GM21423 (cell line): ENCODE data around the gene PATL2.
"Not testable (repeated sequence)": the region's sequence is repeated elsewhere in the genome, so short reads cannot be mapped to it uniquely, and the experiment has no call there.

ENCODE experiments used
- ATAC-seq: cut with Tn5 transposase; IDR thresholded peaks from one replicate; pipeline ENCODE4 v1.9.1; 2021; ENCODE audit warnings: mild to moderate bottlenecking, moderate library complexity; ENCODE audit not compliant: unreplicated experiment

PATL2 gene

DNA sequence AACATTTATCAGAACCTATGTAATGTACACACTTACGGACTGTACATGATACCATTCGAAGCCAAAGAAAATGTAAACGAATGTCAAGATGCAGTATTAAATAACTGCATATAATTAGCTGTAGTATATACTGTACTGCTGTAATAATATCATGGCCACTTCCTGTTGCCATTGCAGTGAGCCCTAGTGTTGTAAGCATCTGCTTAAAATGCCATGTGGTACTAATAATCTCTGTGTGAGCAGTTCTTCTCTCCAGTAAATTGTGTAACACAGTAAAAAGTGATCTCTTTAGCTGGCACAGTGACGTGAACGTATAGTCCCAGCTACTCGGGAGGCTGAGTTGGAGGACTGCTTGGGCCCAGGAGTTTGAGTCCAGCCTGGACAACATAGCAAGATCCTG, 56.3 kb downstream of the PATL2 start:
- no peak for ATAC-seq

DNA sequence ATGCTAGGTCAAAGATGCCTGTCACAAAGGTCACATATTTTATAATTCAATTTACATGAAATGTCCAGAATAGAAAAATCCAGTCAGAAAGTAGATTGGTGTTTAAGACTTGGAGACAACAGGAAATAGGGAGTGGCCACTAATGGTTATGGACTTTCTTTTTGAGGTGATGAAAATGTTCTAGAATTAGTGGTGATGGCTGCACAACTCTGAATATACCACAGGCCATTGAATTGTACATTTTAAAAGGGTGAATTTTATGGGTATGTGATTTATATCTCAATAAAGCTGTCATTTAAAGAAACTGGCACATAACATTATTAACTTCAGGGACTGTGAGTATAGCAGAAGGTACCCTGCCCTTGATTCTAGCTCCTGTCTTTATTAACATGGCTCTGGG, 63.5 kb downstream of the PATL2 start:
- no peak for ATAC-seq

DNA sequence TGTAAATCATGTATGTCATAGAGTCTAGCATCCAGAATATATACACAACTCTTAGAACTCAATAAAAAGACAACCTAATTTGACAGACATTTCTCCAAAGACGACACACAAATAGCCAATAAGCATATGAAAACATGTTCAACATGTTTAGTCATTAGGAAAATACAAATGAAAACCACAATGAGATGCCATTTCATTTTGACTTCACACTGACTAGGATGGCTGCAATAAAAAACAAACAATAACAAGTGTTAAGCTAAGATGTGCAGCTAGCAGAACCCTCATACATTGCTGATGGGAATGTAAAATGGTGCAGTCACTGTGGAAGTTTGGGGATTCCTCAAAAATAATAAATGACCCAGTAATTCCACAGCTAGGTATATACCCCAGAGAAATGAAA, 64.1 kb downstream of the PATL2 start:
- ATAC-seq, result no peak

DNA sequence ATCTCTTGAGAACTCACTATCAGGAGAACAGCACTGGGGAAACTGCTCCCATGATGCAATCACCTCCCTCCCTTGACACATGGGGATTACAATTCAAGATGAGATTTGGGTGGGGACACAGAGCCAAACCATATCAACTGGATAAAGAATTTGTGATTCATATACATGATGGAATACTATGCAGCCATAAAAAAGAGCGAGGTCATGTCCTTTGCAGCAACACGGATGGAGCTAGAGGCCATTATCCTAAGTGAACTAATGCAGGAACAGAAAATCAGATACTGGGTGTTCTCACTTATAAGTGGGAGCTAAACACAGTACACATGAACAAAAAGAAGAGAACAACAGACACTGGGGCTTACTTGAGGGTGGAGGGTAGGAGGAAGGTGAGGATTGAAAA, 64.7 kb downstream of the PATL2 start:
- ATAC-seq, result no peak

DNA sequence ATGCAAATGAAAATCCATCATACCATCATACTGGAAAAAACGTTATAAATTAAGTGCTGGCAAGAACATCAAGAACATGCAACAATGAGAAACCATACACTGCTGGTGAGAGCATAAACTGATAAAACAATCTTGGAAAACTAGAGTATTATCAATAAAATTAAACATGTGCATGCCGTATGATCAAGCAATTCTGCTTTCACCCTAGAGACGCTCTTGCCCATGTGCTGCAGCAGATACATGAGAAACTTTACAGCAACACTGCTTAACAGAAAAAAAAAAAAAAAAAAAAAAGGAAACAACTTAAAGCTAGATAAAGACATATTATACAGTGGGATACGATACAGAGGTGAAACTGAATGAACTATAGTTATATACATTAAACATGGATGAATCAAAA, 69.5 kb downstream of the PATL2 start:
- ATAC-seq, result no peak

DNA sequence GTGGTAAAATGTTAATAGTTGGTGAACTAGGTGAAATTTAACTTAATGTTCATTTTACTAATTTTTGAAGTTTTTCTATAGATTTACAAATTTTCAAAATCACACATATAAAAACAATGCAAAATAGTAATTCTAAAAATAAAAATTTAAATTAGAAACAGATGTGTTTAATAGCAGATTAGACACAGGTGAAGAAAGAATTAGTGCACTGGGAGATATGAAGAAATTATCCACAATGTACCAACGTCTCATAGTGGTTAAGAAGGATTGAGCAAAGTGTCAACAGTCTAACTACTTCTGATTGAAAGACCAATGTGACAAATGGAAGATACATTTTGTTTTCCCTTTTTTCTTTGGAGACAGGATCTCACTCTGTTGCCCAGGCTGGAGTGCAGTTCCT, 74.1 kb downstream of the PATL2 start:
- no peak for ATAC-seq

DNA sequence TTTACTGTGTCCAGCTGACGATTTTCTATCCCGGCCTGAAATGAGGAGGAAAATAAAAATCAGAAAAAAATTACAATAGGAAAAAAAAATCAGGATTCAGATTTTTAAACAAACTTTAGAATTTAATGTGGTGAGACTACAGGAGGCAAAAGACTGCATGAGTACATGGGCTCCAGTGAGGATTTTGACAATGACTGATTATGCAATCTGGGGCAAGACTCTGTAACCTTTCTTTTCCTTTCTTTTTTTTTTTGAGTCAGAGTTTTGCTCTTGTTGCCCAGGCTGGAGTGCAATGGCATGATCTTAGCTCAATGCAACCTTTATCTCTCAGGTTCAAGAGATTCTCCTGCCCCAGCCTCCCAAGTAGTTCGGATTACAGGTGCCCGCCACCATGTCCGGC, 77.5 kb downstream of the PATL2 start:
- ATAC-seq, result no peak

DNA sequence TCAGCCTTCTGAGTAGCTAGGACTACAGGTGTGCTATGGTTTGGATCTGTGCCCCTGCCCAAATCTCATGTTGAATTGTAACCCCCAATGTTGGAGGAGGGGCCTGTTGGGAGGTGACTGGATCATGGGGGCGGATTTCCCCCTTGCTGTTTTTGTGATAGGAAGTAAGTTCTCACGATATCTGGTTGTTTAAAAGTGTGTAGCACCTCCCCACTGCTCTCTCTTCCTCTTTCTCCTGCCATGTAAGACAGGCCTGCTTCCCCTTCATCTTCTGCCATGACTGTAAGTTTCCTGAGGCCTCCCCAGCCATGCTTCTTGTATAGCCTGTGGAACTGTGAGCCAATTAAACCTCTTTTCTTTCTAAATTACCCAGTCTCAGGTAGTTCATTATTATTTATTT, 85.8 kb downstream of the PATL2 start:
- ATAC-seq, result not testable (repeated sequence)

DNA sequence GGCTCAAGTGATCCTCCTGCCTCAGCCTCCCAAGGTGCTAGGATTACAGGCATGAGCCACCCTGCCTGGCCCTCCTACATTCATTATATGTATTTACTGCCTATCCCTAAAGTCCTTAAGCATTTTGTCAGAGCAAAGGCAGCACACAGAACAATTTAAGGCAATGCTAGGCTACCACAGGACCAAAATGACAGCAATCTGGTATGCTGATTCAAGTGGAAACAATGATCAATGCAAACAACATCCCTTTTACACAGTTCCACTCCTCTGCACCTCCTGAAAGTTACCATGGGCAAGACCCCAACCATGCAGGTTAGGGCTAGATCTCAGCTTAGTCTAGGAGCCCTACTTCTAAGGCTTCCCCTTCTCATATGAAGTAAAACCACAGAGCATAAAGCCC, 87.9 kb downstream of the PATL2 start:
- ATAC-seq, result no peak

DNA sequence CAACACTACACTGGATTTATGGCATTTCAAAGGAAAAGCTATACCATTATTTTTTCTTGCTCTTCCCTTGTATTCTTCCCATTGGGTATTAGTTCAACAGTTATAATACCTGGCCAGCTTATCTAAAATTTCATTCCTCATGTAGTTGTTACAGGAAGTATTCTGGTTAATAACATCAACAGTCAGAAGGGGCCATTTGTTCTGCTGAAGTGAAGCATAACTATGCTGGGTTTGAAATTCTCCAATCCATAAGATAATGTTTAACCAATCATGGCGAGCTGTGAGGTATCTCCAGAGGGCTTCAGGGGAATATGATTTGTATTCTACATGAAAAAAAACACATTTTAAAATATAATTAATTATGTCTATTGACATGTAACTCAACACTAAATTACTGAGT, 91.0 kb downstream of the PATL2 start:
- ATAC-seq, result no peak

DNA sequence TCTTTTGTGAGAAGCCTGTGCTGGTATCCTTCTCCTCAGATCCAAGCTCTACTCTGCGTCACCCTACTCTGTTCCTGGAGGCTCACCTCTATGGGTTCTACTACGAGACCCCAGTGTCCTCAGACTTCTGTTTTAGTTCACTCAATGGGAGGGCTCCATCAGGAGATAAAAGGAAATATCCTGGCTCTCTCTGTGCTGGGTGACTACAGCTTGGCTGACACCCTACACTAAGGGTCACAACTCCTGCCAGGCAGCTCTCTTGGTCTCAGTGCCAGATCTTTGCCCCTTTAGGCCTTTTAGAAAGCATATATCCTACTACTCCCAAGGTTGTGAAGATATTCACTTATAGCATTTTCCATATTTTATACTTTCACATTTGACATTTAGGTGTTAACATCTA, 94.1 kb downstream of the PATL2 start:
- ATAC-seq, result no peak
